ENCODE results near the gene PPM1E. TPM values are rescaled to one million over a fixed set of nuclear protein-coding genes. Genes with fewer than 3 reads are reported as not detected.

The PPM1E gene
- total and polyA plus RNA-seq, 11 donors, result 0.20 to 4.0 (median 0.50) TPM

GRCh38 chr17:58813712-58814111 is 58.1 kb downstream of the PPM1E start:
- no peaks in the 10 kb centered on the region for H3K9me3 ChIP-seq
- intact Hi-C loops (cut with DNase I), result no loop called here
- no peaks in the 10 kb centered on the region for H3K27me3 ChIP-seq
- no peak overlapping the region for H3K4me3 ChIP-seq
- H3K4me1 ChIP-seq, result no peaks in the 10 kb centered on the region
- H3K27ac ChIP-seq, result no peak overlapping the region
- TF ChIP-seq CTCF (IDR thresholded peaks at IDR 0.05) (no peak), POLR2A (IDR thresholded peaks at IDR 0.05) (no peak)
- ATAC-seq (no peak), DNase-seq (no peak)
- no peaks in the 10 kb centered on the region for H3K36me3 ChIP-seq

- Histone ChIP-seq H3K4me1 (no peaks in the 10 kb centered on the region), H3K27ac (no peak overlapping the region), H3K27me3 (peaks cover 0 to 6% (median 0%) of the 10 kb centered on the region in 9 donors), H3K9me3 (no peaks in the 10 kb centered on the region), H3K36me3 (no peaks in the 10 kb centered on the region), H3K4me3 (no peak overlapping the region)
- intact Hi-C loops (cut with DNase I), result no loop called here
- TF ChIP-seq POLR2A (IDR thresholded peaks at IDR 0.05) (no peak), CTCF (IDR thresholded peaks at IDR 0.05) (no peak)
- no peak for DNase-seq
- 53 to 58% (median 55%) methylated on average over 4 of the region's 4 CpGs for WGBS, 4 donors
- no peak for ATAC-seq
Observed at GRCh38 chr17:58818654-58819053, 63.0 kb downstream of the PPM1E start.

GRCh38 chr17:58822148-58823050 is 66.7 kb downstream of the PPM1E start:
- Histone ChIP-seq H3K27ac (peak overlapping the region in 2 of 12 donors; percentile 3 to 33), H3K27me3 (peaks cover 0 to 6% (median 0%) of the 10 kb centered on the region in 9 donors), H3K4me3 (no peak overlapping the region), H3K4me1 (no peaks in the 10 kb centered on the region), H3K9me3 (no peaks in the 10 kb centered on the region), H3K36me3 (no peaks in the 10 kb centered on the region)
- DNase-seq (no peak), ATAC-seq (peak; percentile 34 to 89 (median 84))
- intact Hi-C loops (cut with DNase I), result no loop called here
- no peak for TF ChIP-seq CTCF (IDR thresholded peaks at IDR 0.05)
- TF ChIP-seq POLR2A (IDR thresholded peaks at IDR 0.05), result no peak
- 34 to 51% (median 37%) methylated on average over 6 of the region's 6 CpGs for WGBS, 4 donors

- H3K27me3 ChIP-seq, result peaks cover 0 to 6% (median 0%) of the 10 kb centered on the region in 9 donors
- intact Hi-C loops (cut with DNase I), result no loop called here
- no peak overlapping the region for H3K4me3 ChIP-seq
- no peaks in the 10 kb centered on the region for H3K9me3 ChIP-seq
- H3K4me1 ChIP-seq, result no peaks in the 10 kb centered on the region
- 81 to 87% (median 84%) methylated on average over 2 of the region's 2 CpGs for WGBS, 4 donors
- TF ChIP-seq CTCF (IDR thresholded peaks at IDR 0.05) (no peak), POLR2A (IDR thresholded peaks at IDR 0.05) (no peak)
- DNase-seq (no peak), ATAC-seq (no peak)
- H3K27ac ChIP-seq, result peak overlapping the region in 2 of 12 donors; percentile 3 to 33
- H3K36me3 ChIP-seq, result no peaks in the 10 kb centered on the region
Observed at GRCh38 chr17:58823051-58823525, 67.4 kb downstream of the PPM1E start.

Data from heart left ventricle (tissue), 16 donors.